IPS-18c (cell line): ENCODE results near the gene OTX2.

Experiments used
- H3K4me3 ChIP-seq: 2 replicates; pipeline ENCODE4 v1.7.0; 2013; ENCODE audit warnings: low read depth, mild to moderate bottlenecking, low read length, moderate library complexity; ENCODE audit not compliant: insufficient read depth
- H3K9me3 ChIP-seq: one replicate; pipeline ENCODE4 v1.6.1; 2013; ENCODE audit warnings: mild to moderate bottlenecking, low read length, moderate library complexity; ENCODE audit not compliant: control insufficient read depth, insufficient read depth

OTX2 gene

GRCh38 chr14:56814969-56815700, 4.9 kb upstream of the OTX2 start:
- no peak overlapping the region; the same call in 1 of the 2 replicates for H3K4me3 ChIP-seq
- no peaks in the 10 kb centered on the region for H3K9me3 ChIP-seq

GRCh38 chr14:56814519-56814959, 4.3 kb upstream of the OTX2 start:
- Histone ChIP-seq H3K9me3 (no peaks in the 10 kb centered on the region), H3K4me3 (no peak overlapping the region; the same call in 1 of the 2 replicates)

GRCh38 chr14:56813143-56813551, 2.9 kb upstream of the OTX2 start:
- Histone ChIP-seq H3K9me3 (no peaks in the 10 kb centered on the region), H3K4me3 (no peak overlapping the region)

- no peaks in the 10 kb centered on the region for H3K9me3 ChIP-seq
- peak overlapping the region; percentile 34; the same call in 1 of the 2 replicates for H3K4me3 ChIP-seq
These were observed 2.3 kb upstream of the OTX2 start for GRCh38 chr14:56812364-56813141.

GRCh38 chr14:56811593-56812363, 1.5 kb upstream of the OTX2 start:
- peak overlapping the region; percentile 34; the same call in 1 of the 2 replicates for H3K4me3 ChIP-seq
- H3K9me3 ChIP-seq, result no peaks in the 10 kb centered on the region

GRCh38 chr14:56810836-56811592, 735 bp upstream of the OTX2 start:
- H3K9me3 ChIP-seq, result no peaks in the 10 kb centered on the region
- H3K4me3 ChIP-seq, result peak overlapping the region; percentile 34; the same call in 1 of the 2 replicates

GRCh38 chr14:56809270-56810146, 771 bp downstream of the OTX2 start:
- H3K4me3 ChIP-seq, result peak overlapping the region; percentile 67

GRCh38 chr14:56808383-56809269, 1.7 kb downstream of the OTX2 start:
- no peaks in the 10 kb centered on the region for H3K9me3 ChIP-seq
- H3K4me3 ChIP-seq, result peak overlapping the region; percentile 67

More at GRCh38 chr14:56809270-56810146, 771 bp downstream of the OTX2 start:
- no peaks in the 10 kb centered on the region for H3K9me3 ChIP-seq

GRCh38 chr14:56808110-56808382, 2.2 kb downstream of the OTX2 start:
- Histone ChIP-seq H3K4me3 (peak overlapping the region; percentile 67), H3K9me3 (no peaks in the 10 kb centered on the region)

GRCh38 chr14:56807386-56808109, 2.7 kb downstream of the OTX2 start:
- H3K4me3 ChIP-seq, result peak overlapping the region; percentile 67
- no peaks in the 10 kb centered on the region for H3K9me3 ChIP-seq

- H3K9me3 ChIP-seq, result no peaks in the 10 kb centered on the region
- H3K4me3 ChIP-seq, result peak overlapping the region; percentile 28; the same call in 1 of the 2 replicates
These were observed 3.5 kb downstream of the OTX2 start for GRCh38 chr14:56806760-56807159.

- H3K9me3 ChIP-seq, result no peaks in the 10 kb centered on the region
- H3K4me3 ChIP-seq, result peak overlapping the region; percentile 28; the same call in 1 of the 2 replicates
These were observed 4.1 kb downstream of the OTX2 start for GRCh38 chr14:56805992-56806727.

- Histone ChIP-seq H3K9me3 (no peaks in the 10 kb centered on the region), H3K4me3 (peak overlapping the region; percentile 53)
These were observed 4.9 kb downstream of the OTX2 start for GRCh38 chr14:56805201-56805991.
